22Rv1 (cell line): ENCODE results near the gene RAB6B.

Experiments
- H3K27ac ChIP-seq: fragments of 450-650 bp; 2 replicates; pipeline ENCODE4 v1.5.1; 2017
- CTCF ChIP-seq: fragments of 450-650 bp; IDR thresholded peaks from 2 replicates; pipeline ENCODE4 v1.5.1; 2017; ENCODE audit warnings: mild to moderate bottlenecking
- ZFX ChIP-seq: fragments of 450-650 bp; IDR thresholded peaks from 2 replicates; pipeline ENCODE4 v1.6.1; 2017; ENCODE audit warnings: antibody characterized with exemption, borderline replicate concordance

RAB6B gene

GRCh38 chr3:133777807-133778568 lies 117.7 kb downstream of the RAB6B start:
- TF ChIP-seq CTCF (no peak), ZFX (no peak)
- no peak overlapping the region for H3K27ac ChIP-seq

- no peak for TF ChIP-seq ZFX
- TF ChIP-seq CTCF = no peak
- no peak overlapping the region for H3K27ac ChIP-seq
These were observed 118.8 kb downstream of the RAB6B start for GRCh38 chr3:133776794-133777438.

- TF ChIP-seq CTCF (no peak), ZFX (no peak)
These were observed 119.8 kb downstream of the RAB6B start for GRCh38 chr3:133775835-133776234.

GRCh38 chr3:133775309-133775708 lies 120.4 kb downstream of the RAB6B start:
- H3K27ac ChIP-seq = no peak overlapping the region
- TF ChIP-seq CTCF (no peak), ZFX (no peak)

More at GRCh38 chr3:133775835-133776234, 119.8 kb downstream of the RAB6B start:
- no peak overlapping the region for H3K27ac ChIP-seq
